T-helper 1 cell (primary cell): ENCODE measurements around the gene BRAF.
"Not testable (repeated sequence)": the region's sequence is repeated elsewhere in the genome, so short reads cannot be mapped to it uniquely, and the experiment has no call there.

Experiments used
- DNase-seq, 5 donors: peaks; one replicate each; pipeline ENCODE4 v3.0.0-alpha.2; 2012 to 2020

Gene BRAF

GRCh38 chr7:140876519-140877248, 48.0 kb downstream of the BRAF start:
- peak in 1 of 5 donors; percentile 36 for DNase-seq

GRCh38 chr7:140873434-140873833, 51.3 kb downstream of the BRAF start:
- no peak for DNase-seq

DNA sequence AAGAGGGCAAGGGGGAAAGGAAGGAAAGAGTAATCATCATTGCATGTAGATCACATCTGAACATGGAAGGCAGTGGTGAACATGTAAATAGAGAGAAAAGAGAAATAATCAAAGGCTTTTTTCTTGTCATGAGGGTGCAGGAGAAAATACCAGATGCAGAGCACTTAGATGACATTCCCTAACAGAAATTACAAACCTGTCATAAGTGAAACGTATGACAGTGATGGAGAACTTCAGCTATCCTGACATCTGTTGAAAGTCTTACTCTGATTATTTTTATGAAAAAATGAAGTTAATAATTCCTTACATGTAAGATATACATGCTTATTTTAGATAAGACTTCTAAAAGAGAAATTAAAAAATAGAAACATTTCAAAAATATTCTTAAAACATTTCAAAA, 54.7 kb downstream of the BRAF start:
- no peak for DNase-seq

DNA sequence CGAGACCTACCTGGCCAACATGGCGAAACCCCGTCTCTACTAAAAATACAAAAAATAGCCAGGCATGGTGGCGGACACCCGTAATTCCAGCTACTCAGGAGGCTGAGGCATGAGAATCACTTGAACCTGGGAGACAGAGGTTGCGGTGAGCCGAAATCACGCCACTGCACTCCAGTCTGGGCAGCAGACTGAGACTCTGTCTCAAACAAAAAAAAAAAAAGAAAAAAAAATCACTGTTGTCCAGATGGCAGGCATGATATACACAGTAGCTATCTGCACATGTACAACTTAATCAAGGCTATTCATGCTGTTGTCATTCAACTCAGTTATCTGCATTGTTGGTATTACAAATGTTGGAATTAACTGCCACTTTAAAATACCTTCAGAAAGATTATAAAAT, 55.3 kb downstream of the BRAF start:
- no peak for DNase-seq

- no peak for DNase-seq
These were observed 57.0 kb downstream of the BRAF start for GRCh38 chr7:140867467-140868462.

DNA sequence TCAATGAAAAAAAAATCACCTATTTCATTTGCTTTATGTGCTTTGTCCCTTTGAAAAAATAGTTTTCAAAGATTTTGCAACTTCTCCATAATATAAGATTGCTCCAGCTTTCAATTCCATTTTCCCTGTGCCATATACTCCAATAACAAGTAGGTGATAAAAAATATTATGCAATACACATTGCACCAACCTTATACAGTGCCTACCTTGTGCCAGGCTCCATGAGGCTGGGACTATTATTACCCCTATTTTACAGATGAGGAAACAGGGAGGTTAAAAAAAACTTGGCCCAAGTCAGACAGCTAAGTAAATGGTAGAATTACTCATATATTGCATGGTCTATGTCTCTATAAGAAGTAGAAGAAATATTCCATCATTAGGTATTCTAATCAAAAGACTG, 57.8 kb downstream of the BRAF start:
- DNase-seq, result no peak

DNA sequence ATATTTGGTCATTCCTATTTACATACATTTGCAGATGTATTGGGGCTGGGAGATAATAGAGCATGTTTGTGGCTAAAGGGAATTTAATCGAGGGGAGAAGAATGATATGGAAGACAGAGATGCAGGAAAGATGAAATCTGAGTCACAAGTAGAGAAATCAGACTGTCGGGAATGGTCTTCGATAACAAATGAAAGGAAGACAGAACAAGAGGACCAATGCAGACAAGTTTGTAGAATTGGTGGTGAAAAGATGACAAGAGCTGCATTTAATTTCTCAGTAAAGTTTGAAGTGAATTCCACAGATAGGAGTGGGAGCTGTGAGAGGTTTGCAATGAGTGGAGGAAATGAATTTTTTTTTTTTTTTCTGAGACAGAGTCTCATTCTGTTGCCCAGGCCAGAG, 60.0 kb downstream of the BRAF start:
- DNase-seq, result no peak

DNA sequence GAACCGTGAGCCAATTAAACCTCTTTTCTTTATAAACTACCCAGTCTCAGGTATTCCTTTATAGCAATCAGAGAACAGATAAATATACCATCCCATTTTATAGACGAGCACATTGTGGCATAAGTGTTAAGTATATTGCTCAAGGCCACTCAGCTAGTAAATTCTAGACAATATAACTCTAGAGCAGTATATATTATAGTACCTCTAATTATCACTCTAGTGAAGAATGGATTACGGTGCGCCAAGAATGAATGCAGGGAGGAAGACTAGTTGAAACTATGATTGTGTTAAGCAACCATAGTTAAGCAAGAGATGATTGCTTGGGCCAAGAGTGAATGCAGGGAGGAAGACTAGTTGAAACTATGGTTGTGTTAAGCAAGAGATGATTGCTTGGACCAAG, 60.9 kb downstream of the BRAF start:
- no peak for DNase-seq

DNA sequence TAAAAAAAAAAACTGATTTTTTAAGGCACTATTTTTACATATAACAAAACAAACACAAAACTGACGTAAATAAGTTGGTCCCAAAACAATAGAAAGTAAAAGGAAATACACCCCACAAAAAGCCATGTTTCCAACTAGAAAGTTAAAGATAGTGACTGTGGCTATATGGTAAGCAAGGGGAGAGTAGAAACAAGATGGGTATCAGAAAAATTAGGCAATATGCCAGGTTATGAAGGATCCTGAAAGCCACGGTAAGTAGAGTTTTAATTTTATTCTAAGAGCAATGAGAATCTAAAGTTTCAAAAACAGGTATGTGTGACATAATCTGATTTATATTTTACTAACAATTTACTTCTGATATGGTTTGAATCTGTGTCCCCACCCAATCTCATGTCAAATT, 61.5 kb downstream of the BRAF start:
- DNase-seq, result no peak

- DNase-seq, result no peak
These were observed 67.7 kb downstream of the BRAF start for GRCh38 chr7:140857048-140857447.

GRCh38 chr7:140841166-140841715, 83.5 kb downstream of the BRAF start:
- no peak for DNase-seq

GRCh38 chr7:140831724-140832123, 93.0 kb downstream of the BRAF start:
- DNase-seq, result no peak

GRCh38 chr7:140829720-140830119, 95.0 kb downstream of the BRAF start:
- no peak for DNase-seq

DNA sequence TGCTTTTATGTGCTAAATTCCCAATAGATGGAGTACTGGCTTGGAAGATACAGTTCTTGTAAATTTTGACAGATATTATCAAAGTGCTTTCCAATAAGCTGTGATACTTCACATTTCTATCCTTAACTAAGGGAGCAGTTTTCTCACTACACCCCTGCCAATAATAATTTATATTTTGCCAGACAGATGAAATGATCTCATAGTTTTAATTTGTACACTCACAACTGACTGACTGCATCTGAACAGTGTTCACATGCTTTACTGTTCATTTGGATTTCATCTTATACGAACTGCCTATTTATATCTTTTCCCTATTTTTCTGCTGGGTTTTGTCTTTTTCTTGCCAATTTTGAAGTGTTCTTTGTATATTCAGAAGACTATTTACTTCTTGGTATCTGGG, 96.0 kb downstream of the BRAF start:
- DNase-seq, result no peak

- DNase-seq, result not testable (repeated sequence)
These were observed 107.3 kb downstream of the BRAF start for GRCh38 chr7:140817383-140817782.

- DNase-seq, result peak; percentile 10 to 60 (median 49)
These were observed 113.7 kb downstream of the BRAF start for GRCh38 chr7:140810830-140811556.

- DNase-seq, result no peak
These were observed 114.3 kb downstream of the BRAF start for GRCh38 chr7:140810385-140810784.

- DNase-seq, result no peak
These were observed 145.8 kb downstream of the BRAF start for GRCh38 chr7:140778975-140779374.

DNA sequence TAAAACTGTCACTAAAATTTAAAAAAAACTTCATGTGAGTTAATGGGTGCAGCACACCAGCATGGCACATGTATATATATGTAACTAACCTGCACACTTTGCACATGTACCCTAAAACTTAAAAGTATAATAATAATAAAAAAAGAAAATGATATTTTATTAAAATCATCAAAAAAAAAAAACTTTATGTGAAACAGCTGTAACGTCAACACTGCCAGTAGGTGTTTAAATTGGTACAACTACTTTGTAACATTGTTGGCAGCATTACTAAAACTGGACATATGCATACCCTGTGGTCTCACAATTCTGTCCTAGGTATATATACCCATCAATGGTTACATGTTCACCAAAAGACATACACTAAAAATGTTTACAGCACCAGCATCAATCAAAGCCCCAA, 146.2 kb downstream of the BRAF start:
- no peak for DNase-seq

GRCh38 chr7:140774371-140774770, 150.4 kb downstream of the BRAF start:
- no peak for DNase-seq

GRCh38 chr7:140773104-140773503, 151.6 kb downstream of the BRAF start:
- no peak for DNase-seq

GRCh38 chr7:140771826-140772225, 152.9 kb downstream of the BRAF start:
- no peak for DNase-seq

DNA sequence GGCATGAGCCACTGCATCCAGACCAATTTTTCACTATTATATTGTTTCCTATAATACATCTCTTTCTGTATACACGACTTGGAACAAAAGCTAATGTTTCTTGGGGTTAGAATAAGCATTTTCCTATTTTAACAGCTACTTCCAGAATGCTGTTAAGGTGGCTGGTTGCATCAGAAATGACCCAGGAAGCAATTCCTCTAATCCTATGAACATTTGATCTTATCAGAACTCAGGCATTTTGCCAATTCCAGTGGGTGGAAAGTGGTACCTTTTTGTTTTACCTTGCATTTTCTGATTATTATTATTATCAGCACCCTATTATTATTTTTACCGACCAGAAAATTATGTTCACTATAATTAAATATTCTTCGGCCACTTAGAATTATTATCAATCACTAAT, 154.9 kb downstream of the BRAF start:
- DNase-seq, result no peak
